GM19463 (cell line): Measurements from ENCODE around the gene C4orf51.
"Not testable (repeated sequence)": the region's sequence is repeated elsewhere in the genome, so short reads cannot be mapped to it uniquely, and the experiment has no call there.

ENCODE experiments used
- ATAC-seq: cut with Tn5 transposase; IDR thresholded peaks from one replicate; pipeline ENCODE4 v1.9.1; 2021; ENCODE audit warnings: mild to moderate bottlenecking, moderate library complexity; ENCODE audit not compliant: unreplicated experiment

C4orf51 gene

GRCh38 chr4:145679991-145680455 is at the start of gene C4orf51:
C4orf51 (plus strand) TSS chr4:145680146; CDS start chr4:145680204, 58 bp downstream.
- no peak for ATAC-seq

DNA sequence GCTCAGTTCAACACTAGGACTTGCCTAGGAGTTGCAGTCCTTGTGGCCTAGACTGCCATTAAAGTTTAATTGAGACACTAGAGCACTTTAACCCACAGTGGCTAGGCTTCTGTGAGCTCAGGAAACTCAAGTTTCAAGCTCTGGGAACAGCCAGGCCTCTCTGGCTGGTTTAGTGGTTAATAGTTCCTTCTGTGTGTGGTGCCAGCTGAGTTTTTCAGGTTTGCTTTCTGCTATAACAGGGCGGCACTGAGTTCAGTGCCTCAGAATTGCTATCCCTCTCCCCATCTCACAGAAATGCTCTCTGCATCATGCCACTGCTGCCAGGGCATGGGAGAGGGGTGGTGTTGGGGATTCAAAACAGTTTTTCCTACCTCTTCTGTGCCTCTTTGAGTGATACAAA is 44.8 kb upstream of the C4orf51 start:
- ATAC-seq, result no peak

GRCh38 chr4:145635630-145636029 is 44.3 kb upstream of the C4orf51 start:
- no peak for ATAC-seq

DNA sequence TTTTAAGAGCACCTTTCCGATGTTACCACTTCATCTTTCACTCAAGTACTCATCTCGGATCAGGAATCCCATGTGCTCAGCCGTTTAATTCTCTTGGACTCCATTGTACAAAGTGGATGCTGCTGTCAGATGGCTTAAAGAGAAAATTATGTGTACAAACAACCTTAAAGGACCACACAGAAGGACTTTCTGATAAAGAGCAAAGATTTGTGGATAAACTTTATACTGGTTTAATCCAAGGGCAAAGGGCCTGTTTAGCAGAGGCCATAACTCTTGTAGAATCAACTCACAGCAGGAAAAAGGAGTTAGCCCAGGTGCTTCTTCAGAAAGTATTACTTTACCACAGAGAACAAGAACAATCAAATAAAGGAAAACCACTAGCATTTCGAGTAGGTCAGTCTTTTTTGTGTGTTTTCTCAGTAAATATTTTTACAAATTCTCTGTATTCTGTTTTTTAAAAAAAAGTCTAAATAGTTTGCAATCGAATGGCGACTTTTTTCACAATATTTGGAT is 40.7 kb upstream of the C4orf51 start:
- no peak for ATAC-seq

- ATAC-seq, result not testable (repeated sequence)
These were observed 39.7 kb upstream of the C4orf51 start for GRCh38 chr4:145640236-145640635.

DNA sequence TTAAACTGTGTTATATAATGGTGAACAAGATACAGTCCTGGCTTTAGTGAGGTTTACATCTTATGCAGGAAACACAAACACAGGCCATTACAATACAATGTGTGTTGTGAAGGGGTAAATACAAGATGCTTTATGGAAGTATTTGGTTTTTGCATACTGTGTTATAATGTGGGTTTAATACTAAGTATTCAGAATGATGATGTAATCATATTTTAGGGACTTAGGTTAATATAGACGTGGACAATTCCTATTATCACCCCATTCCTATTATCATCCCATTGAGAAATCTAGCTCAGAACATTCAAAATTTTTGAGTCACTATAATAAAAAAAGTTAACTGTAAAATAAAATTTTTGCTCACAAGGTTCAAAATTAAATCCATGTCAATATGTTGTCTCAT is 36.7 kb upstream of the C4orf51 start:
- ATAC-seq, result no peak

DNA sequence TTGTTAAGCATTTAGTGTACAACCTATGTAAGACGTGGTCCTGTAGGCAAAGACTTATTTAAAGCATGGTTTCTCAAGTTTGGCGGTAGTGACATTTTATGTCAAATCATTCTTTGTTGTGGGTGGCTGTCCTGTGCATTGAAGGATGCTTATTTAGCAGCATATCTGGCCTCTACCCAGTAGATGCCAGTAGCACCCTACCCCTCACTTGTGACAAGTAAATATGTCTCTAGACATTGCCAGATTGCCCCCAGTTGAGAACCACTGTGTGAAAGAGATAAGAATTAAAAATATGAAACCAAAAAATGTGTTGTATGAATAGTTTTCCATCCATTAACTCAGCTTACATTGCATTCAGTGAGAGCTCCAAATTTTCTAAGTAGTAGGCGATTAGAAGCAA is 35.2 kb upstream of the C4orf51 start:
- ATAC-seq, result no peak

- no peak for ATAC-seq
These were observed 23.8 kb upstream of the C4orf51 start for GRCh38 chr4:145656156-145656555.

DNA sequence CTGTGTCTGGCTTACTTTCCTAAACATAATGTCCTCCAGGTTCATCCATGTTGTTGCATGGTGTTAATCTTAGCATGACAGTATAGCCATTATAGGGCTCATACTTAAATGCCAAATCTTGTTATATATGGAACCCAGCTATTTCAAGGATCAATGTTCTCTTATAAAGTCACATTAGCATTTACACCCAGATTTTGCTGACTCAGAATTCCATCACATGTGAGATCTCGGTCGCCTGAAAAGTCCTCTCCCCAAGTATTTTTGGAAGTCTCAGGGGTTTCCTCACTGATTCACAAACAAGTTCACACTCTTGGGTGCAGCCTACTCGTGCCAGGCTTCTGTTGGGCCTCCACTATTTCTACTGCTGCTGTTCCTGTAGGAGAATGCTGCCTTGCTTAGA is 19.9 kb upstream of the C4orf51 start:
- no peak for ATAC-seq

GRCh38 chr4:145663194-145663593 is 16.8 kb upstream of the C4orf51 start:
- ATAC-seq, result no peak

- no peak for ATAC-seq
These were observed 14.2 kb upstream of the C4orf51 start for GRCh38 chr4:145665773-145666172.

GRCh38 chr4:145670422-145670821 is 9.5 kb upstream of the C4orf51 start:
- no peak for ATAC-seq

DNA sequence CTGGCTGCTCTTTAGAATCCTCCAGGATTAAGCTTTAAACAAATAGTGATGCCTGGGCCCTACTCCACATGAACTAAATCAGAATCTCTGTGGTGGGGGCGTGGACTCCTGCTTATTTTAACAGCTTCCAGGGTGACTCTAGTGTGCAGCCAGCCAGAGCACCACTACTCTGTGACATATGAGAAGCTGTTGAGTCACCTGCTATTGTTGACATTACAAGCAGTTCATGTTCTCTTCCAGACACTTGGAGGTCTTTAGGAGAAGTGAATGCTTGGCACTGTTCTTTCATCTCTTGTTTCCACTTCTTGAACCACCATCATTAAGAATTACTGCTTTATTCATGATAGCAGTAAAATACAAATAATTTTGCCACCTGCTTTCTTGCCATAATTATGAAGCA is 426 bp upstream of the C4orf51 start:
- no peak for ATAC-seq

GRCh38 chr4:145680902-145681301 is 956 bp downstream of the C4orf51 start:
- no peak for ATAC-seq

- no peak for ATAC-seq
These were observed 1.6 kb downstream of the C4orf51 start for GRCh38 chr4:145681518-145681917.

GRCh38 chr4:145681956-145682355 is 2.0 kb downstream of the C4orf51 start:
- ATAC-seq, result no peak

GRCh38 chr4:145686991-145687390 is 7.0 kb downstream of the C4orf51 start:
- no peak for ATAC-seq

DNA sequence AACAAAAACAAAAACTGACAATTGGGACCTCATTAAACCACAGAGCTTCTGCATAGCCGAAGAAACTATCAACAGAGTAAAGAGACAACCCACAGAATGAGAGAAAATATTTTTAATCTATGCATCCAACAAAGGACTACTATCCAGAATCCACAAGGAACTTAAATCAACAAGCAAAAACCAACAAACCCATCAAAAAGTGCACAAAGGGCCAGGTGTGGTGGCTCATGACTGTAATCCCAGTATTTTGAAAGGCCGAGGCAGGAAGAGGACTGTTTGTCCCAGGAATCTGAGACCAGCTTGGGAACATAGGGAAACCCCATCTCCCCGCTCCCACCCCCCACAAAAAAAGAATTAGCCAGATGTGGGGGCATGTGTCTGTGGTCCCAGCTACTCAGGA is 10.7 kb downstream of the C4orf51 start:
- no peak for ATAC-seq

DNA sequence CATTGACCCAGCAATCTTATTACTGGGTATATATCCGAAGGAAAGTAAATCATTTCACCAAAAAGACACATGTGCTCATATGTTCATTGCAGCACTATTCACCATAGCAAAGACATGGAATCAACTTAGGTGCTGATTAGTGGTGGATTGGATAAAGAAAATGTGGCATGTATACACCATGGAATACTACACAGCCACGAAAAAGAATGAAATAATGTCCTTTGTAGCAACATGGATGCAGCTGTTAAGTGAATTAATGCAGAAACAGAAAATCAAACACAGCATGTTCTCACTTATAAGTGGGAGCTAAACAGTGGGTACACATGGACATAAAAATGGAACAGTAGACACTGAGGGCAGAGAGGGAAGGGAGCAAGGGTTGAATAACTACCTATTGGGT is 11.5 kb downstream of the C4orf51 start:
- not testable (repeated sequence) for ATAC-seq

DNA sequence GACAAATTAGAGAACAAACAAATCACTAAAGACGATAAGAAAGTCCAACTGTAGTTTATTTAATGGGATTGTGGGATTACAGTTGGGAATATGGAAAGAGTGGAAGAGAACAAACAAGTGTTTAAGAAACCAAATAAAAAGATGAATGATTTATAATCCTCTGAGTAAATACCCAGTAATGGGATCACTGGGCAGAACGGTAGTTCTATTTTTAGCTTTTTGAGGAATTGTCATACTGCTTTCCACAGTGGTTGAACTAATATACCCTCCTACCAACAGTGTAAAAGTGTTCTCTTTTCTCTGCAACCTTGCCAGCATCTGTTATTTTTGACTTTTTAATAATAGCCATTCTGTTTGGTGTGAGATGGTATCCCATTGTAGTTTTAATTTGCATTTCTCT is 15.0 kb downstream of the C4orf51 start:
- ATAC-seq, result no peak

DNA sequence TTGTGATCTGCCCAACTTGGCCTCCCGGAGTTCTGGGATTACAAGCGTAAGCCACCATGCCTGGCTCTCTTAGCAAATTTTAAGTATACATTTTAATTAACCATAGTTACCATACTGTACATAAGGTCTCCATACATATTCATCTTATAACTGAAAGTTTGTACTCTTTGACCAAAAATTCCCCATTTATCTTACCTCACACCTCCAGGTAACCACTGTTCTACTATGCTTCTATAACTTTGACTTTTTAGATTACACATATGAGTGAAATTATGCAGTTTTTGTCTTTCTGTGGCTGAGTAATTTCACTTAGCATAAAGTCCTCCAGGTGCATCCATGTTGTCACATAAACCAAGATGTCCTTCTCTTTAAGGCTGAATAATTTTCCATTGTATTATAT is 17.4 kb downstream of the C4orf51 start:
- ATAC-seq, result no peak

- ATAC-seq, result no peak
These were observed 18.6 kb downstream of the C4orf51 start for GRCh38 chr4:145698507-145698906.

DNA sequence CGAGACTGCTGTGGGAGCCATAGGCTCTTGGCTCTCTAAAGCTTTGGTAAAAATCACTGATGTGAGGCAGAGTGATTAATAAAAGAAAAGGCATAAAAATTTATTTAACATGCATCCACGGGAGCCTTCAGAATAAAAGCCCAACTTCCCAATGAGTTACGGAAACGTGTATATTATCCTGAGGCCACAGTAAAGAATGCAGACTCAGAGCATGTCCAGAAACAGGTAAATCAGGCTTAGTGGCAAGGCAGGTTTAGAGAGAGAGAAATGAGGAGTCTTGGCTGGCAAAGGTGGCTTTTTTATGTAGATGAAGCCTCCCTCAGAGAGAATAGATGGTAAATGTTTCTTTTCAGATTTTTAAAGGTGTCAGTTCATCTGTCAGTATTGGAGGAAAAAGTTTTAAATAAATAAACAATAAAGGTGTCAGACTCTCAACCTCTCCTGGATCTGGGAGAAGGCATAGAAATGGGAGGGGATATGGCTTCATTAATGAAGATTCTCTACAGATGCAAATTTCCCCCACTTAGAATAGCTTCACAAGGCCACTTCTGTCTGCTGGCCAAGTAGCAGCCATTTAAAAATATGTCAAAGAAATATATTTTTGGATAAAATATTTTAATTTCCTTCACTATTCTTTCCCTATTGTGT is 24.0 kb downstream of the C4orf51 start:
- no peak for ATAC-seq
